SH-SY5Y (cell line): Measurements from ENCODE around the gene TCTN3.

Experiments used
- GATA2 ChIP-seq: IDR thresholded peaks from 2 replicates; pipeline ENCODE4 v1.6.1; 2011; ENCODE audit warnings: mild to moderate bottlenecking, low read depth, low read length
- GATA3 ChIP-seq: IDR thresholded peaks from 2 replicates; pipeline ENCODE4 v1.6.1; 2011; ENCODE audit warnings: low read depth, mild to moderate bottlenecking, low read length, moderate library complexity

The TCTN3 gene

GRCh38 chr10:95655571-95656290 is 38.0 kb downstream of the TCTN3 start:
- TF ChIP-seq GATA3, result no peak
- TF ChIP-seq GATA2, result no peak

DNA sequence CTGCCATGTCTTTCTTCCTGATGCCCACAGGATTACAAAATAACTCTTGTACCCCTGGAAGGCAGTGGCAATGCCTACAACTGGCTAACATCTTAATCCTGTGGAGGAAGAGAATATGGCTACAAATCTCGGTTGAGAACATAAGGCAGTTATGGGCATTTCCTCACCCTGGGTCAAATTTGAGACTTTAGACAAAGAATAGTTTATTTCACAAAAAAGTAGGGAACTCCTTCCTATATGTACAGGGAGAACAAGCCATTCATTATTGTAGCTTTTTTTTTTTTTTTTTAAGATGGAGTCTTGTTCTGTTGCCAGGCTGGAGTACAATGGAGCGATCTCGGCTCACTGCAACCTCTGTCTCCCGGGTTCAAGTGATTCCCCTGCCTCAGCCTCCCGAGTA is 39.8 kb downstream of the TCTN3 start:
- TF ChIP-seq GATA2 (no peak), GATA3 (no peak)

GRCh38 chr10:95651346-95652060 is 42.2 kb downstream of the TCTN3 start:
- TF ChIP-seq GATA2 (no peak), GATA3 (no peak)

DNA sequence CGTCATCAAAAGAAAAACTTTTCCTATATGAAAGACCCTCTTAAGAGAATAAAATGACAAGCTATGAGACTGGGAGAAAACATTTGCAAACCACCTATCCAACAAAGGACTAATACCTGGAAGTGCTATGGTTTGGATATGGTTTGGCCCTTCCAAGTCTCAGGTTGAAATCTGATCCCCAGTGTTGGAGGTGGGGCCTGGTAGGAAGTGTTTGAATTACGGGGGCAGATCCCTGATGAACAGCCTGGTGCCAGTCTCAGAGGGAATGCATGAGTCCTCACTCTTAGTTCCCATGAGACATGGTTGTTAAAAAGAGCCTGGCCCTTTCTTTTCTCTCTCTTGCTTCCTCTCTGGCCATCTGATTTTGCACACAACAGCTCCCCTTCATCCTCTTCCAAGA is 43.5 kb downstream of the TCTN3 start:
- no peak for TF ChIP-seq GATA2

GRCh38 chr10:95648138-95648537 is 45.6 kb downstream of the TCTN3 start:
- TF ChIP-seq GATA3, result no peak
- TF ChIP-seq GATA2, result no peak

GRCh38 chr10:95646160-95646559 is 47.6 kb downstream of the TCTN3 start:
- TF ChIP-seq GATA3, result no peak
- no peak for TF ChIP-seq GATA2

DNA sequence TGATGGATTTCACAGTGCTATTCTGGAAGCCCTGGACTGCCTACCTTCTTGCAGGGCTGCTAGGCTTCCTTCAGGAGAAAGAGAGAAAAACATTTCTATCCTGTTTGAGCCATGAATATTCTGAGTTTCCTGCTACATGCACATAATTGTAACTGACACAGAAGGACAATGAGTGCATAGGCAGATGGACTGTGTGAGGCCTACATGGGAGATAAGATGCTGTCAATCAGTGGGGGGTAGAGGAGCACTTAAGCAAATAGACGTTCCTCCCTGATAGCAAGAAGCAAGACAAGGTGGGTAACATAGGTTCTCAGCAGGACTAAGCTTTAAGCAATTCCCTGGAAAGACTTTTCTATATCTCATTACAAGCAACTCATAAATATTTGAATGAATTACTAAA is 48.8 kb downstream of the TCTN3 start:
- no peak for TF ChIP-seq GATA2
- TF ChIP-seq GATA3, result no peak

DNA sequence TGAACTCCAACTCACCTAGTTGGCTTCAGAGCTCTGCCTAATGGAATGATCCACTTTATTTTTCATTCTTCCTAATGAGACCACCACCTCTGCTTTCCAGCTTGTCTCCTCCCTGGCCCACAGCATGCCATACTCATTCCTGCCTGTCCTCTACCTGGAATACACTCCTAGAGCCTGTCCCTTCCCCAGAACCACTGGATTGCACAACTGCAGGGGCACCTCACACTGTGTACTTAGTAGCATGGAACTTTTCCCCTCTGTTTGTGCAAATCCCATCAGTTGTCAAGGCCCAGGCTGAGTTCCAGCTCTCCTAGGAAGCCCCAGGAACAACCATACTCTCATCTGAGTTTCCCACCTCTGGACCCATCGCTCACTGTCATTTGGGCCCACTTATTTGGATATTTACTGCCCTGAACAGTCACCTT is 52.8 kb downstream of the TCTN3 start:
- TF ChIP-seq GATA3, result no peak
- no peak for TF ChIP-seq GATA2

DNA sequence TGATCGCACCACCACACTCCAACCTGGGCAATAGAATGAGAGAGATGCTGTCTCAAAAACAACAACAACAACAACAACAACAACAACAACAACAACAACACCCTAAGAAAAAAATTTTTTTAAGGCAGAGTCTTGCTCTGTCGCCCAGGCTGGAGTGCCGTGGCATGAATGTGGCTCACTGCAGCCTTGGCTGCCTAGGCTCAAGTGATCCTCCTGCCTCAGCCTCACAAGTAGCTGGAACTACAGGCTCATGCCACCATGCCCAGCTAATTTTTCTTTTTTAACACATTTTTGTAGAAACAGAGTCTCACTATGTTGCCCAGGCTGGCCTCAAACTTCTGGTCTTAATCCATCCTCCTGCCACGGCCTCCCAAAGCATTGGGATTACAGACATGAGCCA is 55.8 kb downstream of the TCTN3 start:
- TF ChIP-seq GATA2 (no peak), GATA3 (no peak)

DNA sequence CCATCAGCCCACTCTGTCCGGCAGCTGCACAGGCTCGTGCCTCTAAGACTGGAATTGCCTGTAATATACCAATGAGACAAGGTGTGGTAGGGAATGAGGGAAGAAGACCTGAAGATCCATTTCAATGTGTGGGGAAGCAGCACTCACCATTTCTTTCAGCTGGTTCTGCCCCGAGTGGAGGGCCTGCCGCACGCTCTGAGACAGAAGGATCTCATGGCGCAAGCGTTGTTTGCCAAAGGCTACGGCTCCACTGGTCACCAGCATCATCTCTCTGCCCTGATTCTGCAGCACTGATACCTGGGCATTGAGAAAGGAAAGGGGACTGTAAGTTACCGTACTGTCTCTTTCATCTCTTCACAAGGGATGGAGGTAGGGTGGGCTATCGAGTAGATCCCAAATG is 56.6 kb downstream of the TCTN3 start:
- TF ChIP-seq GATA2 (no peak), GATA3 (no peak)

- TF ChIP-seq GATA2 (no peak), GATA3 (no peak)
Observed at GRCh38 chr10:95635319-95635733, 58.4 kb downstream of the TCTN3 start.

DNA sequence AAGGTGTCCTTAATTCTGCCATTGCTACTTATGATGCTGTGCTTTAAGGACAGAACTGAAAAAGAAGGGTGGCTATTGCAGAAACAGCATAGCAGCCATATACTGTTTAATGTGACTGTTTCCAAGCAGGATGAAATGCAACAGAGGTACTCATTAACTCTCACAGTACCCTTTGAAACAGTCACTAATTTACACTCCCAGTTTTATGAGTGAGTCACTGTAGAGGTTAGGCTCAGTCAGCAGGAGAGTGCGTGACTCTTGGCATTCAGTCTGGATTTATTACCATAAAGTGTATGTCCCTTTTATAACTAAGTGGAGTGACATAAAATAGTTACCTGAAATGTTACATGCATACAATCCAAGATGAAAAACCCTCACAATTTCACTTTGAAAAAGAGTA is 64.9 kb downstream of the TCTN3 start:
- TF ChIP-seq GATA3 (no peak), GATA2 (no peak)

DNA sequence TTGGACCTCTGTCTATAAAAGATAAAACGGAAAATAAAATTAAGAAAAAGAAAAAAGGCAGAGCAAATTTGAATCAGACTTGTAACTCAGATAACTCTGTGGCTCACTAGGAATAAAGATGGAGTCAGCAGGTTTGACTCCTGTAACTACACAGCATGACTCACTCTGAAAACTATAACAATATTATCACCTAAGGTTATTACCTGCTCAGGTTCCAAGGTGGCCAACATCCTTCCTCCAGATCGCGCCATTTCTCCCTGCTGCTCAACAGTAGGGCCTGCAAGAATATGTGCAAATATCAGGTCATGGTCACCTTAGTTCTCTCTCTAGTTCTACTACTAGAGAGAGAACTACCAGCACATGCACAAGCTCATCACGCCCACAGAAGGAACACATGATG is 67.2 kb downstream of the TCTN3 start:
- TF ChIP-seq GATA2 (no peak), GATA3 (no peak)

- TF ChIP-seq GATA3, result no peak
Observed at GRCh38 chr10:95618101-95618500, 75.6 kb downstream of the TCTN3 start.

DNA sequence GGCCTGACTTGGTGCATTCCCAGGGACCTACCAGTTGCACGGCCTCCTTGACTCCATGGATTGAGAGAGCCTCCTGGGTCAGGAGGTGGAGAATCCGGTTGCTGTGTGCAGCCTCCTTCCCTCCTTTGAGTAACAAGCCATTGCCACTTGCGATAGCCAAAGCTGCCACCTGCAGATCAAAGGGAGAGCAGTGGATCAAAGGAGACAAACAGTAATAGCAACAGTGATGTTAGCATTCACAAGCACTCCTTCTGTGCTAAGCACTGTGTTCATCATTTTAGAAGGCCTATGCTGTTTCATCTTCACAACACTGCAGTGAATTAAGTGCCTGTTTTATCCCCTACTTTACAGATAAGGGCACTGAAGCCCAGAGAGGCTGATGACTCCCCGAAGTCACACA is 77.3 kb downstream of the TCTN3 start:
- no peak for TF ChIP-seq GATA3
- no peak for TF ChIP-seq GATA2
